ENCODE data around the gene SFMBT1.
"Not testable (repeated sequence)": the region's sequence is repeated elsewhere in the genome, so short reads cannot be mapped to it uniquely, and the experiment has no call there.

The SFMBT1 gene

GRCh38 chr3:53054233-53054632 is 8.4 kb upstream of the SFMBT1 start:
- H3K36me3 Mint-ChIP-seq, H3K27ac Mint-ChIP-seq, H3K9me3 Mint-ChIP-seq, H3K27me3 Mint-ChIP-seq, H3K4me3 Mint-ChIP-seq, H3K4me1 Mint-ChIP-seq: not testable (repeated sequence)

GRCh38 chr3:53051929-53052328 is 6.1 kb upstream of the SFMBT1 start:
- H3K4me3 Mint-ChIP-seq: no peak overlapping the region
- H3K4me1 Mint-ChIP-seq: peaks cover 11% of the 10 kb centered on the region
- no peaks in the 10 kb centered on the region for H3K27me3 Mint-ChIP-seq
- no peaks in the 10 kb centered on the region for H3K9me3 Mint-ChIP-seq
- H3K36me3 Mint-ChIP-seq: no peaks in the 10 kb centered on the region
- no peak overlapping the region for H3K27ac Mint-ChIP-seq

- H3K9me3 Mint-ChIP-seq: no peaks in the 10 kb centered on the region
- no peak overlapping the region for H3K4me3 Mint-ChIP-seq
- H3K27me3 Mint-ChIP-seq: no peaks in the 10 kb centered on the region
- H3K36me3 Mint-ChIP-seq: no peaks in the 10 kb centered on the region
- H3K4me1 Mint-ChIP-seq: peaks cover 13% of the 10 kb centered on the region
- H3K27ac Mint-ChIP-seq: no peak overlapping the region
Observed at GRCh38 chr3:53049987-53050386, 4.1 kb upstream of the SFMBT1 start.

GRCh38 chr3:53046171-53047170 is 598 bp upstream of the SFMBT1 start:
- Mint-ChIP-seq H3K9me3 (no peaks in the 10 kb centered on the region), H3K4me3 (peak overlapping the region; percentile 90), H3K27me3 (no peaks in the 10 kb centered on the region), H3K36me3 (no peaks in the 10 kb centered on the region), H3K4me1 (peaks cover 42% of the 10 kb centered on the region), H3K27ac (peak overlapping the region; percentile 97)

GRCh38 chr3:53044711-53045517 is 959 bp downstream of the SFMBT1 start:
- Mint-ChIP-seq H3K4me3 (peak overlapping the region; percentile 95), H3K36me3 (no peaks in the 10 kb centered on the region), H3K4me1 (peaks cover 54% of the 10 kb centered on the region), H3K9me3 (no peaks in the 10 kb centered on the region), H3K27ac (peak overlapping the region; percentile 96), H3K27me3 (no peaks in the 10 kb centered on the region)

GRCh38 chr3:53044371-53044710 is 1.5 kb downstream of the SFMBT1 start:
- H3K27ac Mint-ChIP-seq: peak overlapping the region; percentile 96
- H3K27me3 Mint-ChIP-seq: no peaks in the 10 kb centered on the region
- H3K4me3 Mint-ChIP-seq: peak overlapping the region; percentile 95
- H3K9me3 Mint-ChIP-seq: no peaks in the 10 kb centered on the region
- H3K4me1 Mint-ChIP-seq: peaks cover 58% of the 10 kb centered on the region
- H3K36me3 Mint-ChIP-seq: no peaks in the 10 kb centered on the region

- Mint-ChIP-seq H3K4me3 (peak overlapping the region; percentile 95), H3K4me1 (peaks cover 64% of the 10 kb centered on the region), H3K27ac (peak overlapping the region; percentile 96), H3K9me3 (no peaks in the 10 kb centered on the region), H3K27me3 (no peaks in the 10 kb centered on the region), H3K36me3 (no peaks in the 10 kb centered on the region)
Observed at GRCh38 chr3:53043738-53044137, 2.1 kb downstream of the SFMBT1 start.

- Mint-ChIP-seq H3K27ac (peak overlapping the region; percentile 47), H3K36me3 (no peaks in the 10 kb centered on the region), H3K4me3 (peak overlapping the region; percentile 95), H3K27me3 (no peaks in the 10 kb centered on the region), H3K9me3 (no peaks in the 10 kb centered on the region), H3K4me1 (peaks cover 69% of the 10 kb centered on the region)
Observed at GRCh38 chr3:53042651-53043050, 3.2 kb downstream of the SFMBT1 start.

- no peaks in the 10 kb centered on the region for H3K9me3 Mint-ChIP-seq
- peak overlapping the region; percentile 17 for H3K4me3 Mint-ChIP-seq
- peaks cover 79% of the 10 kb centered on the region for H3K4me1 Mint-ChIP-seq
- H3K27ac Mint-ChIP-seq: peak overlapping the region; percentile 24
- no peaks in the 10 kb centered on the region for H3K36me3 Mint-ChIP-seq
- H3K27me3 Mint-ChIP-seq: no peaks in the 10 kb centered on the region
Observed at GRCh38 chr3:53040351-53040820, 5.5 kb downstream of the SFMBT1 start.

GRCh38 chr3:53039376-53039752 is 6.5 kb downstream of the SFMBT1 start:
- no peaks in the 10 kb centered on the region for H3K36me3 Mint-ChIP-seq
- H3K4me1 Mint-ChIP-seq: peaks cover 82% of the 10 kb centered on the region
- H3K27ac Mint-ChIP-seq: no peak overlapping the region
- no peak overlapping the region for H3K4me3 Mint-ChIP-seq
- no peaks in the 10 kb centered on the region for H3K9me3 Mint-ChIP-seq
- no peaks in the 10 kb centered on the region for H3K27me3 Mint-ChIP-seq

GRCh38 chr3:53038679-53039375 is 7.0 kb downstream of the SFMBT1 start:
- H3K9me3 Mint-ChIP-seq: no peaks in the 10 kb centered on the region
- H3K4me1 Mint-ChIP-seq: peaks cover 77% of the 10 kb centered on the region
- no peaks in the 10 kb centered on the region for H3K36me3 Mint-ChIP-seq
- no peak overlapping the region for H3K4me3 Mint-ChIP-seq
- H3K27me3 Mint-ChIP-seq: no peaks in the 10 kb centered on the region
- no peak overlapping the region for H3K27ac Mint-ChIP-seq

GRCh38 chr3:53035825-53036619 is 9.9 kb downstream of the SFMBT1 start:
- peak overlapping the region; percentile 2 for H3K27ac Mint-ChIP-seq
- no peaks in the 10 kb centered on the region for H3K27me3 Mint-ChIP-seq
- no peak overlapping the region for H3K4me3 Mint-ChIP-seq
- H3K4me1 Mint-ChIP-seq: peaks cover 68% of the 10 kb centered on the region
- no peaks in the 10 kb centered on the region for H3K9me3 Mint-ChIP-seq
- peaks cover under 1% of the 10 kb centered on the region for H3K36me3 Mint-ChIP-seq

GRCh38 chr3:53035018-53035417 is 10.9 kb downstream of the SFMBT1 start:
- H3K36me3 Mint-ChIP-seq, H3K4me3 Mint-ChIP-seq, H3K27me3 Mint-ChIP-seq, H3K9me3 Mint-ChIP-seq, H3K27ac Mint-ChIP-seq: not testable (repeated sequence)
- peaks cover 71% of the 10 kb centered on the region for H3K4me1 Mint-ChIP-seq

- H3K27ac Mint-ChIP-seq, H3K9me3 Mint-ChIP-seq, H3K4me3 Mint-ChIP-seq, H3K27me3 Mint-ChIP-seq, H3K36me3 Mint-ChIP-seq: not testable (repeated sequence)
- H3K4me1 Mint-ChIP-seq: peaks cover 70% of the 10 kb centered on the region
Observed at GRCh38 chr3:53034411-53034810, 11.5 kb downstream of the SFMBT1 start.

- Mint-ChIP-seq H3K4me1 (peaks cover 64% of the 10 kb centered on the region), H3K4me3 (no peak overlapping the region), H3K9me3 (no peaks in the 10 kb centered on the region), H3K27ac (no peak overlapping the region), H3K36me3 (peaks cover 3% of the 10 kb centered on the region), H3K27me3 (no peaks in the 10 kb centered on the region)
Observed at GRCh38 chr3:53032609-53033008, 13.3 kb downstream of the SFMBT1 start.

Data from activated naive CD4-positive, alpha-beta T cell treated with anti-CD3 and anti-CD28 coated beads, Interleukin-2, amount 50 U/mL, for 24 hours (primary cell).